Measurements from ENCODE around the gene GRIK1.

GRIK1 gene

GRCh38 chr21:29716753-29717152 is 223.0 kb downstream of the GRIK1 start:
- no peaks in the 10 kb centered on the region for H3K9me2 ChIP-seq (ENCODE audit: low read depth, low read length)
- H3K79me2 ChIP-seq (ENCODE audit: insufficient read depth, low read length) = no peaks in the 10 kb centered on the region
- H3F3A ChIP-seq (ENCODE audit: insufficient read depth, low read length) = no peaks in the 10 kb centered on the region
- no peaks in the 10 kb centered on the region for H3K4me1 ChIP-seq (ENCODE audit: insufficient read depth, low read length, severe bottlenecking)
- no peak overlapping the region for H3K4me2 ChIP-seq (ENCODE audit: low read length)
- no peak overlapping the region for H3K27ac ChIP-seq (ENCODE audit: low read depth, low read length, poor library complexity, severe bottlenecking)
- no peaks in the 10 kb centered on the region for H3K9me3 ChIP-seq (ENCODE audit: low read length)
- no peaks in the 10 kb centered on the region for H4K20me1 ChIP-seq (ENCODE audit: insufficient read depth, low read length)
- TF ChIP-seq CTCF (IDR thresholded peaks at IDR 0.05; ENCODE audit: low read length) (no peak), EZH2 (IDR thresholded peaks at IDR 0.05; ENCODE audit: borderline replicate concordance, low read length) (no peak)
- no peak overlapping the region for H3K9ac ChIP-seq (ENCODE audit: low read length)
- no peak overlapping the region for H3K4me3 ChIP-seq (ENCODE audit: low read depth, low read length, poor library complexity, severe bottlenecking)
- H3K27me3 ChIP-seq (ENCODE audit: insufficient read depth, low read length) = no peaks in the 10 kb centered on the region
- no peak overlapping the region for H2AFZ ChIP-seq (ENCODE audit: low read length)
- no peaks in the 10 kb centered on the region for H3K36me3 ChIP-seq (ENCODE audit: insufficient read depth, low read length)

GRCh38 chr21:29715089-29715488 is 224.7 kb downstream of the GRIK1 start:
- no peak overlapping the region for H3K9ac ChIP-seq (ENCODE audit: low read length)
- H4K20me1 ChIP-seq (ENCODE audit: insufficient read depth, low read length) = no peaks in the 10 kb centered on the region
- no peak overlapping the region for H3K4me3 ChIP-seq (ENCODE audit: low read depth, low read length, poor library complexity, severe bottlenecking)
- no peaks in the 10 kb centered on the region for H3K27me3 ChIP-seq (ENCODE audit: insufficient read depth, low read length)
- no peak overlapping the region for H3K27ac ChIP-seq (ENCODE audit: low read depth, low read length, poor library complexity, severe bottlenecking)
- no peaks in the 10 kb centered on the region for H3K4me1 ChIP-seq (ENCODE audit: insufficient read depth, low read length, severe bottlenecking)
- no peak for TF ChIP-seq CTCF (IDR thresholded peaks at IDR 0.05; ENCODE audit: low read length)
- no peak for TF ChIP-seq EZH2 (IDR thresholded peaks at IDR 0.05; ENCODE audit: borderline replicate concordance, low read length)
- no peaks in the 10 kb centered on the region for H3K36me3 ChIP-seq (ENCODE audit: insufficient read depth, low read length)
- no peaks in the 10 kb centered on the region for H3K9me2 ChIP-seq (ENCODE audit: low read depth, low read length)
- H3K4me2 ChIP-seq (ENCODE audit: low read length) = no peak overlapping the region
- no peaks in the 10 kb centered on the region for H3K79me2 ChIP-seq (ENCODE audit: insufficient read depth, low read length)
- no peak overlapping the region for H2AFZ ChIP-seq (ENCODE audit: low read length)
- H3F3A ChIP-seq (ENCODE audit: insufficient read depth, low read length) = no peaks in the 10 kb centered on the region
- H3K9me3 ChIP-seq (ENCODE audit: low read length) = no peaks in the 10 kb centered on the region

- no peak overlapping the region for H3K9ac ChIP-seq (ENCODE audit: low read length)
- no peak overlapping the region for H3K4me2 ChIP-seq (ENCODE audit: low read length)
- TF ChIP-seq CTCF (IDR thresholded peaks at IDR 0.05; ENCODE audit: low read length) (no peak), EZH2 (IDR thresholded peaks at IDR 0.05; ENCODE audit: borderline replicate concordance, low read length) (no peak)
- H3K36me3 ChIP-seq (ENCODE audit: insufficient read depth, low read length) = no peaks in the 10 kb centered on the region
- H3K9me3 ChIP-seq (ENCODE audit: low read length) = no peaks in the 10 kb centered on the region
- no peaks in the 10 kb centered on the region for H3K27me3 ChIP-seq (ENCODE audit: insufficient read depth, low read length)
- no peak overlapping the region for H3K4me3 ChIP-seq (ENCODE audit: low read depth, low read length, poor library complexity, severe bottlenecking)
- H3K27ac ChIP-seq (ENCODE audit: low read depth, low read length, poor library complexity, severe bottlenecking) = no peak overlapping the region
- H3F3A ChIP-seq (ENCODE audit: insufficient read depth, low read length) = no peaks in the 10 kb centered on the region
- H3K79me2 ChIP-seq (ENCODE audit: insufficient read depth, low read length) = no peaks in the 10 kb centered on the region
- no peak overlapping the region for H2AFZ ChIP-seq (ENCODE audit: low read length)
- H3K9me2 ChIP-seq (ENCODE audit: low read depth, low read length) = no peaks in the 10 kb centered on the region
- no peaks in the 10 kb centered on the region for H3K4me1 ChIP-seq (ENCODE audit: insufficient read depth, low read length, severe bottlenecking)
- H4K20me1 ChIP-seq (ENCODE audit: insufficient read depth, low read length) = no peaks in the 10 kb centered on the region
Observed at GRCh38 chr21:29712818-29713217, 227.0 kb downstream of the GRIK1 start.
